ENCODE data around the gene RHBDL3.
"Not testable (repeated sequence)": the region's sequence is repeated elsewhere in the genome, so short reads cannot be mapped to it uniquely, and the experiment has no call there.

RHBDL3 gene, protein sequence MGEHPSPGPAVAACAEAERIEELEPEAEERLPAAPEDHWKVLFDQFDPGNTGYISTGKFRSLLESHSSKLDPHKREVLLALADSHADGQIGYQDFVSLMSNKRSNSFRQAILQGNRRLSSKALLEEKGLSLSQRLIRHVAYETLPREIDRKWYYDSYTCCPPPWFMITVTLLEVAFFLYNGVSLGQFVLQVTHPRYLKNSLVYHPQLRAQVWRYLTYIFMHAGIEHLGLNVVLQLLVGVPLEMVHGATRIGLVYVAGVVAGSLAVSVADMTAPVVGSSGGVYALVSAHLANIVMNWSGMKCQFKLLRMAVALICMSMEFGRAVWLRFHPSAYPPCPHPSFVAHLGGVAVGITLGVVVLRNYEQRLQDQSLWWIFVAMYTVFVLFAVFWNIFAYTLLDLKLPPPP

DNA sequence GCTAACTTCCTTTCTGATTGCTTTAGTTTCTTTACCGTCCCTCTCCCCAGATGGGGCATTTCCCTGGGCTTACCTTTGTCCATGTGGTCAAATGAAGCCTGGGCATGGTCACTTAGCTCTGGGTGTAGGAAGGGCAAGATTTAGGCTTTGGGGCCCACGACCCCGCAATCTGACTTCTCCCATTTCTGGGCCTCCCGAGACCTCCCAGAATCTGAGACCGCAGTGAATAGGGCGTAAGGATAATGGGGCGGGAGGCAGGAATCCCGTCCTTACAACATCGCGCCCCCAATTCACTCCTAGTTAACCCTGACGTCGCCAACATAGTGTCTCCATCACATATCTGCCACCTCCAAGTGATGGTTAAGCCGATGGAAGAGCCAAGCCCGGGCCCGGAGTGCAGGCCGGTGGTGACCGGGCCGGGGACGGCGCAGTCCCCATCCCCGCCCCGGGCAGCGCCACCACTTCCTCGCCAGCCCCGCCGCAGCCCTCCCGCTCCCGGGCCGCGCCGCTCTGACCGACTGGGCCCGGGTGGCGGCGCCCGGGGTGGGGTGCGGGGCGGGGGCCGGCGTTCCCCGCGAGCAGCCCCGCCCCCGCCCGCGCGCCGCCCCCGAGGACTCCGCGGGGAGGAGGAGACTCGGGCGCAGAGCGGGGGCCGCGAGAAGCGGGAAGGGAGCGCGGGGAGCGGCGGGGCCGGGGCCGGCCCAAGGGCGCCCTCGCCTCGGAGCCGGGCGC lies at the start of gene RHBDL3:
Gene RHBDL3, plus strand, starts transcription at position 641 of the 732 bp plus-strand sequence. CDS start 358 bp downstream, outside the sequence.
- DNase-seq = no peak

DNA sequence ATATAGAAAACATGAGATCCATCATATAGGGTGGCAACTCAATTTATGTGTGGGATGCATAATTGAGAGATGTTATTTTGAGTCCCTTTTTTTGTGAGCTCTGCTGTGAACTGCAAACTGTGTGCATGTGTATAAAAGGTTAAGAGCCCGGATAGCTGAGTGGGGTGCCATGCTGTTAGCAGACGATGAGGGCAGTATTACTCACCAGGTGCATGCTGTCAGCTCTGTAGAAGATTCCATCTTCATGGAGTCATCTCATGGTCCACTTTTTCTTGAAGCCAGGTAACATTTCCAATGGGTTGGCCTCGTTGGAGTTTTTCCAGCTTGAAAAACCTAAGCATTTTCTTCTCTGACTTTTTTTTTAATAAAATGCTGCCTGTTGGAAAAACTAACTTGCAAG lies 43.0 kb upstream of the RHBDL3 start:
- DNase-seq = no peak

DNA sequence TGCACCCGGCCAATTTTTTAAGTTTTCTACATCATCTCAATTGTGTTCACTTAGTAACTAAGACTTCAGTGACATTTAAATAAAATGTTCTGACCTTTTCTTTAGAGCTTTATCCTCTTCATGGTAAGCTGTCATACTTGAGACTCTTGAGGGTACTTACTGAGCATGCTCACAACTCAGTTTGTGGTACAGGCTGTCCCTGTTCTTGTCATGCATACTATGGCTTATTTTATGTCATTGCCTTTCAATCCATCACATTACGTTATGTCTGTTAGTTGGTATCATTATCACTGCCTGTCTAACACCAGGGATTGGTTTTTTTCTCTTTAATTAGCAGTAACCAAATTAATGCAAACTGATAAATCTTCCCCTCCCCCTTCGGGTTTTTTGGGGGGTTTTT lies 41.9 kb upstream of the RHBDL3 start:
- no peak for DNase-seq

DNA sequence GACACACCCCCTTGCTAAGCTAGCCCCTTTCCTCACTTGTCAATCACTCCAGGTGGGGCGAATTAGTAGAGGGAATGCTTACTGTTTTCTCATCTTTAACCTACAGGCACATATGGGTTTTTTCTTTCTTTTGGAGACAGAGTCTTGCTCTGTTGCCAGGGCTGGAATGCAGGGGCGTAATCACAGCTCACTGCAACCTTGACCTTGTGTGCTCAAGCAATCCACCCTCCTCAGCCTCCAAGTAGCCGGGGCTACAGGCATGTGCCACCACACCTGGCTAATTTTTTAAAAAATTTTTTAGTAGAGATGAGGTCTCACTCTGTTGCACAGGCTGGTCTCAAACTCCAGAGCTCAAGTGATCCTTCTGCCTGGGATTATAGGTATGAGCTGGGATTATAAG lies 38.7 kb upstream of the RHBDL3 start:
- no peak for DNase-seq

DNA sequence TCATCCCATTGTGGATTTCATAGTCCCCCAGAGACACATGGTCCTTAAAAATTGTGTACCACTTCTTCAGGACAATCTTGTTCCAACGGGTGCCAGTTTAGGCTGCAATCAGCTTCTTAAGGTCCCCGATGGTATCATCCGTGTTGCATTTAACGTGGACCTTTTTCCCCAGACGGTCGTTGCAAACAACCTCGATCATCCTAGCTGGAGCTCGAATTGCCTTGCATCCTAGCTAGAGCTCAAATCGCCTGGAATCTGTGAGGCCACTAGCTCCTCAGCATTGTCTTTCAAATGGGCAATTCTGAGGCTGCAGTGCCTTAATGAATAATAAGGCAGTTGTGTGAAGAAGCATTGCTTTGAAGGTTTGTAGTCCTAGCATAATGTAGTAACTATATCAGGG lies 37.7 kb upstream of the RHBDL3 start:
- no peak for DNase-seq

DNA sequence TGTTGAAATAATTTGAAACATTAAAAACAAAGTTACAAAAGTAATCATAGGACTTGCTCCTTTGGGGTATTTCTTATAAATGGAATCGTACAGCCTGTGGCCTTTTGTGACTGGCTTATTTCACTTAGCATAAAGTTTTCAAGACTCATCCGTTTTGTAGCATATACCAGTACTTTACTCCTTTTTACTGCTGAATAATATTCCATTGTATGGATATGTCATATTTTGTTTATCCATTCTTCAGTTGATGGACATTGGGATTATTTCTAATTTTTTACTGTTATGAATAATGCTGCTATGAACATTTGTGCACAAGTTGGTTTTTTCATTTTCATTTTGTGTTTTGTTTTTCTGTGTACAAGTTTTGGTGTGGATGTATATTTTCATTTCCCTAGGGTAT lies 30.0 kb upstream of the RHBDL3 start:
- no peak for DNase-seq

DNA sequence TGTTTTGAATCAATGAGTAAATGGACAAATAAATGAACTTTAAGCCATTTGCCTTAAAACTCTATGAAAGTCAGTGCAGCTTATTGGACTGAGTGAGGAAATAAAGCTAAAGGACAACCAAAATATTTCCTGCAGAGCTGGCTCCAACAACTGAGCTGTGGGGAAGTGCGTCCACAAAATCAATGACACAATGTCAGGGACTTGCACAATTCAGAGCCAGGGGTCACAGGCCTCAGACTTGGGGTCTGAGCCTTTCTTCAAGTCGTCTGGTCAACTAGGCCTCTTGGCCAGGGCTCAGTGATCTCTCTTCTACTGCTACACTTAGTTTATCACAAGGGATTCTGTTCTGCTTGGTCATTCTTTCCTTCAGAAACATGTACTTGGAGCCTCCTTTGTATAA lies 26.2 kb upstream of the RHBDL3 start:
- no peak for DNase-seq

DNA sequence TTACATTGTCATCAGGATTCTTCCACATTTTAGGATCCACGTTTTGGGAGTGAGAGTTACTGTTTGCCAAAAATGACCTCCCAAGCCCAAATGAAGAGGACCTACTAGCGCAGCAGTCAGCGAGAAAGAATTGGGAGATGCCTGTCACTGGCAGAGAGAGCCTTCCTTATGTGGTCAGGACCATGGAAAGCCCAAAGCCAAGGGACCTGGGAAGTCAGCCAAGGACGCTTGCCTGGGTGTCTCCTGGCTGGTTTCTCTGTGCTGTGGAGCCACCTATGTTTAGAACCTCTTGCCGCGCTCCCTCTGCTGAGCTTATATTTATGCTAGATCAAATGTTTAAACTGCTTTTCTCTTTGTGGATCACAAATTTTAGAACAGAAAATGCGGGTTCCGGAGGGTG lies 24.9 kb upstream of the RHBDL3 start:
- DNase-seq = no peak

DNA sequence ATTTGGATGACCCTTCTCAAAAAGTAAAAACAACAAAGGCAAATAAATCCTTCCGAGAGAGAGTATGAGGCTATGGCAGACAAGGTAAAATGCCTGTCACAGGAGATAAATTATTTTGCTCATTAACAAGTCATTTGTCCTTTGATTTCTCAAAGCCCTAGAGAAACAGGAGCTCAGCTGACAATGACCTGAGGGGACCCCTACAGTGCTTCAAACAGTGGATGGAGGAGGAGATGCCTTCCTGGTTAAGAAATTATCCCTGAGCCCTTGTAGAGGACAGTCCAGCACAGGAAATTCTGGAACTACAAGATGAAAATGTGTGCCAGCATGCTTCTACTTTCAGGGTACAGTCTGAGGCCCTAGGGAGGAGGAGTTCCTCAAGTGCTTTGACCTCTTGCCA lies 24.0 kb upstream of the RHBDL3 start:
- no peak for DNase-seq

DNA sequence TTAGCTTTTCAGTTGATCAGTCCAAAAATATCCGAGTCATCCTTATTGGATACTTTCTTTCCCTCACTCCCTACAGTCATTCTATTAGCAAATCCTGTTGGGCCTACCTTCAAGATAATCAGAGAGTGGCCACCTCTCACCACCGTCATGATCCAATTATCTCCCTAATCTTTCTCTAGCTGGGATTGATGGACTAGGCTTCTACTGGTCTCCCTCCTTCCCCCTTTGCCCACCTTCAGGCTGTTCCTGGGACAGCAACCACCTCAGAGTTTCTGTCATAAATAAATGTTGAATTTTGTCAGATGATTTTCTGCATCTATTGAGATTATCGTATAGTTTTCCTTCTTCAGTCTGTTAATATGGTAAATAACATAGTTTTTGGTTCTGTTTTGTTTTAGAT lies 16.2 kb upstream of the RHBDL3 start:
- no peak for DNase-seq

DNA sequence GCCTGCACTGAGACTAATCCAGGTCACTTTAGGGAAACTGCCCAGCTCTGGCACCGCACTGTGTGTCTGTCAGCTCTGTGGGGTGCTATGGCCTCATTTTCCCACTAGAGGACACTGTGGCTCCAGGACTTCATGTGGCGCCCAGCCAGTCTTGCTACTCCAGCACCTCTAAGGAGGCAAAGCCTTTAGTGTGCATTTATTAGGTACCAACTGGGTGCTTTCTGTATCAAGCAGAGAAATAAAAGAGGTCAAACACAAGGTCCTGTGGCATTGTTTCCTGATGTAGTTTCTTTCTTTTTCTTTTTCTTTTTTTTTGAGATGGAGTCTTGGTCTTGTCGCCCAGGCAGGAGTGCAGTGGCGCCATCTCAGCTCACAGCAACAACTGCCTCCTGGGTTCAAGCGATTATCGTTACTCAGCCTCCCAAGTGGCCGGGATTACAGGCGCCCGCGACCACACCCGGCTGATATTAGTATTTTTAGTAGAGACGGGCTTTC lies 12.5 kb upstream of the RHBDL3 start:
- peak in 2 of 4 experiments; percentile 16 to 23 for DNase-seq

DNA sequence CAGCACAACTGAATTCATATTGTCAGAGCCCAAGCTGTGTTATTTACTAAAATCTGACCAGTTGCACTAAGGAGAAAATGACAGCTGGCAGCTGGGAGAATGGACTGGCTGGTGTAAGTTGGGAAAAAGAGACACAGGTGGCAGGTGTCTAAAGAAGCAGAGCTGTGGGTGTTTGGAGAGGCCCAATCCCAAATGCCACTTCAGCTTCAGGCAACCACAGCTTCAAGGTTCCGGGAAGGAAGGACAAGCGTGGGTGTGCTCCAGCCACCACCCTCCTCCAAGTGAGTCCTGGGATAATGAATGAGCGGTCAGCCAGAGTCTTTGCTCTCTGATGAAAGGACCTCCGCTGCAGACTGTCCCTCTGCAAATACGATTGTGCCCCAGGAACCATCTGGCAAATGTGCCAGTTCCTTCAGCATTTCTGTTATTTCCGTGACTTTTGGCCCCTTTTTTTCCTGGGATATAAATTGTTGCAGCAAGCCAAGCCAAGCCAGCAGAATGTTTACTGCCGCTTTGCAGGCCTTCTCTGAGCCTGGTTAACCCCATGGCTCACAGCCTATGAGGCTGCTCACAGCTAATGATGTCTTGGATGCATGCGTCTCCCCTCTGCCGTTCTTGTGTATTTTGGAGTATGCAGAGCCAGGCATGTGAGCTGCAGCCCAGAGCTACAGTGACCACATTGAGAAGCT lies 9.5 kb upstream of the RHBDL3 start:
- DNase-seq = no peak

DNA sequence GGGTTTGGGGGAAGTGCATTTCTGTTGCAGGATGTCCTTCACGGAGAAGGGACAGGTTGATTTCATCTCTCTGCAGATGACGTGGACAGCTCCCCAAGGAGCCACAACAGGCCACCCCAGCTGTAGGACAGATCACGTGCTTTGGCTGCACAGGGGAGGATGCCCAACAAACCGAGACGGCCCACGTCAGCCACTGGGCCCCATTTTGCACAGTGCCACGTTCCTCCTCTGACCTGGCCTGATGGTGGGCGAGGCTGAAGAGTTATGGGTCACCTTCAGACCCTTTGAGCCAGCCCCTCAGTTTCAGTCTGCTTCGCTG lies 9.0 kb upstream of the RHBDL3 start:
- DNase-seq = no peak

DNA sequence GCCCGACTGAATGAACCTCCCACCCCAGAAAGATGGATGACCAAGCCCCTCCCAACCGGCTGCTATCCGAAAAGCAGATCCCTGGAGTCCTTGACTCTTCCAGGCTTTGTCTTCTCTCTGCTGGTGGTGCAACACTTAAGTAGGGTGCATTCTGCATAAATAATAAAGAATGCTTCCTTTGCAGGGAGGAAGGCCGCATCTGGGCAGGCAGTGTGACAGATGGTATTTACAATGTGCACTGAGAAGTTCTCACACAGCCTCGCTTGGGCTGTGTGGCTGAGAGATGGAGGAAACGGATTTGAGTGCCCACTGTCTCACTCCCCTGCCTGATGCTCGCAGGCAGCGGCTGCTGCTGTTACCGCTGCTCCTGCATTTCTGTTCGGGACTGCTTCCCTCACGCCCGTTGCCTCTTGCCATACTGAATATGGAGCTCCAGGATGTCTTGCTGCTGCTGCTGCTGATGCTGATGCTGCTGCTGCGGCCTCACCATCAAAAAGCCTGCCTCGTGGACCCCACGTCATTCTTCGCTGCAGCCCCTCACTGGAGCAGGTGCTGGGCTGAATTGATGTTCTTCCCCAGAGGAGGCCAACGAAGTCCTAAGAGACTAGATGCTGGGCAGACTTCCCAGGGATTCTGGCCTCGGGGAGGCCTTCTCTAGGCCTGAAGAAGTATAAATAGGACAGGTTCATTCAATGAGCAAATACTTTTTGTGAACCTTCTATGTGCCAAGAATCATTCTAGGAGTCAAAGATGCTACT lies 7.1 kb upstream of the RHBDL3 start:
- no peak for DNase-seq

DNA sequence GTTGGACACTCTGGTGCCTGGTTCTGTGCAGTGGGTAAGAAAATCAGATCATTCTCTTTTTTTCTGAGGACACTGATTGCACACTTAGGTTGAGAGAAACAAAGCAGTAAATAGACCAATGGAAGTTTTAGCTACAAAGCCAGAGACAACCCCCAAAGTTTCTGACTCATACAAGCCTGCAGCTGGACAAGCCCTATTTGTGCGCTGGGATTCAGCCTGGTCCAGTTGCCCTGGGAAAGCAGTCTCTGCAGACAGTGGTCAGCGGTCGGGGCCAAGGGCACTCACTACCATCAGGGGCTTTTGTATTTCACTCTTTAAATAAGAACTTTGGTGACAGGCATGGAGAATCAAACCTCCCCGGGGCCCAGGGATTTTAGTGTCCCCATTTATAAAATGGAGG lies 6.0 kb upstream of the RHBDL3 start:
- no peak for DNase-seq

DNA sequence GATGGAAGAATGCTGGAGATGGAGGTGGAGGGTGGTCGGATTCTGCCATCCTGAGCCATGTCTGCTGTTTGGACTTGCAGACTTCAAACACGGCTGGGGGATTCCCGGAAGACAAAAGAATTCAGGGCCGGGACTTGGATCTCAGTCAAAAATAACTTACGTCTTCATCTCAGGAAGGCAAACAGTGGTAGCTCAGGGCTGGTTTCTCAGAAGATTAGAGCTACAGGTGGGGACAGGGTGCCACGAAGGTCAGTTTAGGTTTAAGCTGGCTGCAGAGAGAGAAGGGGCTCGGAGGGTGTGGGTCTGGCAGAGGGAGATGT lies 4.3 kb upstream of the RHBDL3 start:
- no peak for DNase-seq

DNA sequence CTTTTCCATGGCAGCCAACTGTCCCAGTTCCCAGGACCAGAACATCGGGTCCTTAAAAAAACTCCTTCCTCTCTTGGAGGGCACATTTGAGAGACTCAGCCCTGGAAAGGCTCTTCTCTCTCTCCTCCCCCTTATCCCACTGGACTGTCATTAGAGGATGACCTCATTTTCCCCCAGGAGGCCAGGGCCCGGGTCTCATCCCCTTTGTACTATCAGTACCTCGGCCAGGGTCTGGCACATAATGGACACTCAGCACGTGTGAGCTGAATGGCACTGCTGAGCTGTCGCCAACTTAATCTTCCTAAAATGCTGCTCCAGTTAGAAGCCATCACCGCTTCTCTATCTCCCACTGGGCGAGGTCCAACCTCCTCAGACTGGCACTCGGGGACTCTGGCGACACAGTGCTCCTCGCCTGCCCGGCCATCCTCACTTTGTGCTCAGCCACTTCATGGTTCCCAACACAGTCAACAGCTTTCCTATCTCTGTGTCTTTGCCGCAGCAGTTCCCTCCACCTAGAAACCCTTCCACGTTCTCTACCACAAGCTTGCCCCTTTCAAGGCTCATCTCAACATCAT lies 3.6 kb upstream of the RHBDL3 start:
- no peak for DNase-seq

DNA sequence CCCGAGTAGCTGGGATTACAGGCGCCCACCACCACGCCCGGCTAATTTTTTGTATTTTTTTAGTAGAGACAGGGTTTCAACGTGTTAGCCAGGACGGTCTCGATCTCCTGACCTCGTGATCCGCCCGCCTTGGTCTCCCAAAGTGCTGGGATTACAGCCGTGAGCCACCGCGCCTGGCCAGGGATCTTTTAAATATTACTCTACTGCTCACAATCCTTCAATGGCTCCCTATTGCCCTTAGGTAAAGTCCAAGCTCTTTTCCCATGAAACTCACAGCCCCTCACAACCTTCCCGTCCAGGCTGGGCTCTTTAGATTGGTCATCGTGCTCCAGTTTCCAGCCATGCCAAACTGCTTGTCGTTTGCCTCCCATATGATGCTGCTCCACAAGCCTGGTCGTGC lies 2.1 kb upstream of the RHBDL3 start:
- DNase-seq = not testable (repeated sequence)

DNA sequence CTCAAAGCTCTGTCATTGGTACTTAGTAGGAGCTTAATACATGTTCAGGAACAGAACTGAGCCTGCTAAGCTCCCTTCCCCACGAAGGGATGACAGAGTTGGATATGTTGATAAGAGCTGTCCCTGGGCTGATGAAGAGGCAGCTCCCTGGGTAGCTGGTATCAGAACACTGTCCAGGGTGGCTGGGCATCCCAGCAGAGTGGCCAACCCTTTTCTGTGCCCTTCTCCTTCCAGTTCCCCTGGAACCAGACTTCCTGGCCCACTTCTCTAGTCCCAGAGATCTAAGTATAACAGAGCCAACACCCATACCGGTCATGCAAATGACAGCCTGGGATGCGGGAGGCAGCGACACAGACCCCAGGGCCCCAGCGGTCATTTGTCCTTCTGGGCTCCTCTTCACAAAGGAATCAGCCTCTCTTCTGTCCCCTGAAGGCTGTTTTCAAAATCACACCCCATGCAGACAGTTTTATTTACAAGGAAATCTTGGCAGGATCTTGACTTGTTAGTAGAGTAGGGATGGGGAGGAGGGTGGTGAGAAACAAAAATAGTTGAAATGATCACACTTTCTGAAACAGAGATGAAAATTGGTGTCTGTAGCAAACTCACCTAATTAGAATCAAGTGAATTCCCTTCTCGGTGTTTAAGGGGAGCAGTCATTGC lies 1.4 kb upstream of the RHBDL3 start:
- no peak for DNase-seq

DNA sequence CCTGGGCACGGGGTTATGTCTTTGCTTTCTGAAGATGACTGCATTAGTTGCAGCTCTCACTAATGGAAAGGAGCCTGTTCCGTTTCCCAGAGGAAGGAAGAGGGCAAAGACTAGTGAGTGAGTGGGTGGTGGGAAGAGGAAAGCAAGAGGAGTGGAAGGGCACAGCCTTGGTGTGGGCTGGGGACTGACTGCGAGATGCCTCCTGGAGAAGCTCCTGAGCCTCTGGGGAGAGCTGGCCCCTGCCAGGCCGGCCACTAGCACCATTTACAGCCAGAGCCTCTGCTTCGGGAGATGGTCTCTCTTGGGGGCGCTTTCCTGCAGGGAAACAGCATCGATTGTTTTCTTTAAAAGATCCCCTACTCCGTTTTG lies 825 bp upstream of the RHBDL3 start:
- no peak for DNase-seq

DNA sequence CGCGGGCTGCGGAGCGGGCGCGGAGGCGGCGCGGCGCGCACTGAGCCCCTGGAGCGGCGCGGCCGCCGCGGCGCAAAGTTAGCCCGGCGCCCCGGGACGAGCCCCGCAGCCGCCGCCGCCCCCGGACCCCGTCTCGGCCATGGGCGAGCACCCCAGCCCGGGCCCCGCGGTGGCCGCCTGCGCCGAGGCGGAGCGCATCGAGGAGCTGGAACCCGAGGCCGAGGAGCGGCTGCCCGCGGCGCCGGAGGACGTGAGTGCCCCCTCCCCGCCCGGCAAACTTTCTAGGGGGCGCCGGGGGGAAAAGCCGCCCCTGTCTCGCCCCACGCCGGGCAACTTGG lies 388 bp downstream of the RHBDL3 start:
- no peak for DNase-seq

Data from activated naive CD4-positive, alpha-beta T cell (primary cell).